GM21528 (cell line): ENCODE data around the gene HAUS6.
A peak's percentile ranks its signal among the peaks of the same experiment; 100 is the strongest.
"Not testable (repeated sequence)": the region's sequence is repeated elsewhere in the genome, so short reads cannot be mapped to it uniquely, and the experiment has no call there.

Experiments used
- ATAC-seq: cut with Tn5 transposase; IDR thresholded peaks from one replicate; pipeline ENCODE4 v1.9.1; 2021; ENCODE audit warnings: mild to moderate bottlenecking, moderate library complexity; ENCODE audit not compliant: unreplicated experiment, low FRiP score

Gene HAUS6

DNA sequence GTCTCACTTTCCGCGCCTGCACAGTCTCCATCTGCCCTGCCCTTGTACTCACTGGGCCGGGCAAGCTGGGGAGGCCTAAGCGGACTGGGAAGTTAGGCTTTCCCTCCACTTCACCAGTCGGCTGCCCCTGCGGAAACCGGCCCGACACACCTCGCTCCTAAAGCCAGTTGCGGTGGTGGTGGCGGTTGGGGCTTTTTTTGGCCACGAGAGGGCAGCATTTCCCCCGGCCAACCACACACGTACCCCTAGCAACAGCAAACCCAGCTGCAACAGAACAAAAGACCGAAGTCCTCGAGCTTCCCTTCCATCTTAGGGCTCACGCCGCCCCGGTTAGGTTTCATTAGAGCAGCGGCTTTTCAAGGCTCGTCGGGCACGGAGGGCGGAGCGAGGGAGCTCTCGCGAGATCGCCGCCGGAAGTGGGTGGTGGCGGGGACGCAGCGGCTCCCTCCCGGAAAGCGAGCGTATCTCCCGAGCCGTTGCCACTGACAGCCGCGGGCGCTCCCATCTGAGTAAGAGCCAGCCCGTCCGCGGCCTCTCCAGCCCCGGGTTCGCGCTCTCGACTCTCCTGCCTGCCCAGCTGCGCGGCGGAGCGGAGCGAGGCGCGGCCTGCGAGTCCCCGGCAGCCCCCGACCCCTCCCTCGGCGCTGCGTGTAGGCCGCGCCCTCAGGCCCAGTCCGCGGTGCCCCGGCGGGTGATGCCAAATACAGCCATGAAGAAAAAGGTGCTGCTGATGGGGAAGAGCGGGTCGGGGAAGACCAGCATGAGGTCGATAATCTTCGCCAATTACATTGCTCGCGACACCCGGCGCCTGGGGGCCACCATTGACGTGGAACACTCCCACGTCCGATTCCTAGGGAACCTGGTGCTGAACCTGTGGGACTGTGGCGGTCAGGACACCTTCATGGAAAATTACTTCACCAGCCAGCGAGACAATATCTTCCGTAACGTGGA, 53.5 kb downstream of the HAUS6 start, which contains the start of gene RRAGA:
Gene RRAGA (plus strand): TSS at position 462 of the 951 bp plus-strand sequence. CDS start 233 bp downstream, at position 695.
- ATAC-seq, result peak; percentile 98

DNA sequence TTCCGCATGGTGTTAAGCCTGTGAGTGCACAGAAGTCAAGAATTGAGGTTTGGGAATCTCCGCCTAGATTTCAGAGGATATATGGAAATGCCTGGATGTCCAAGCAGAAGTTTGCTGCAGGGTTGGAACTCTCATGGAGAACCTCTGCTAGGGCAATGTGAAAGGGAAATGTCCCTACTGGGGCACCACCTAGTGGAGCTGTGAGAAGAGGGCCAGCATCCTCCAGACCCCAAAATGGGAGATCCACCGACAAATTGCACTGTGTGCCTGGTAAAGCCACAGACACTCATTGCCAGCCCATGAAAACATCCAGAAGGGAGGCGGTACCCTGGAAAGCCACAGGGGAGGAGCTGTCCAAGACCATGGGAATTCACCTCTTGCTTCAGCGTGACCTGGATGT, 66.1 kb downstream of the HAUS6 start:
- ATAC-seq, result no peak

DNA sequence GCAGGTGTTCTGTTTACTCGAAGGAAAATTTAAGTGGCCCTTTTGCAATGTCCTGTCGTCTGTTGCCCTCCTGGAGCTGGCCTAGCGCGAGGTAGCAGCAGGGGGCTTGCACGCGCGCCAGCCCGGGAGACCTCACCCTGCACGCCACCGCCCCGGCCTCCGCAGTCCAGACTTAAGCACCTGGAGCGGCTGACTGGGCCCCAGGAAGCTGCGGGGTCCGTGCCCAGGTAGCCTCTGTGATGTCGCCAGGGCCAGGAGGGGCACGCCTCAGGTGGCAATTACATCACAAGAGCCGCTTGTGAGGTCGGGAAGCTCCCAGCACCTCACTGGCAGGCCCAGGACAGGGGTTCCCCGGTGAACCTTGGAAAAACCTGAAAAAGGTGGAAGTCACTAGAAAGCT, 69.7 kb downstream of the HAUS6 start, which contains the start of gene SAXO1:
Gene SAXO1 (minus strand): TSS at position 195 of the 400 bp plus-strand sequence. CDS start 301 bp downstream, outside the sequence.
- no peak for ATAC-seq

DNA sequence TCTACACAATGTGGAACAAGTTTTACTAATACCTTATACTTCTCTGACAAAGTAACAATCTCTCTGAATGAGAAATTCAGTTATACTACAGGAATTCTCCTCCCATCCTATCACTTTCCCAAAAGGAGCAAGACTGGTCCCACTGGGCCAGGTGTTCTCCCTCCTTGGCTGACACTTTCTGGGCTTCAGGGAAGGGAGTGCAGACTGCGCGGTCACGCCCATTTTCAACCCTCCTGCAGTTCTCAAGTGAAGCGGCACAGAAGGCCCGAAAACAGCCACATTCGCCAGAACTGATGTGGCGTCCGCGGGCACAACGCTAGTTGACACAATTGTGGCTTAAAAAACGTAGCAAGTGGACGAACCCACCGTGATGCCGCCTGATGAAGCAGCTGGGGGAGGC, 70.3 kb downstream of the HAUS6 start:
- ATAC-seq, result no peak

DNA sequence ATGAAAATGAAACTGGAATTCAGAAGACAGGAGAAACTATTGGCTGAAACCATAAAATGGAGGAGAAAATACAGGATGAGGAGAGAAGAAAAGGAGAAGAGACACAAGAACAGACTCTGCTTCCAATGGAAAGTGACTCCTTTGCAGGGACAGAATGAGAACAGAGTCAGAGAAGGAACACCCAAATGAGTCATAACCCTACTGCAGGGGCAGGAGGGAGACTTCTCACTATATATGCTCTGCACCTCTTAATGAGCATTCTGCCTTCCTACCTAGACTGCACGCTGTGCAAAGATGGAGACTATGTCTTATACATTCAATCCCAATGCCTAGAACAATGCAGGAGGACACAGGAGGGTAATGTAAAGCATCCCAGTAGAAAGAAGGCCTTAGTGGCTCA, 71.8 kb downstream of the HAUS6 start:
- no peak for ATAC-seq

DNA sequence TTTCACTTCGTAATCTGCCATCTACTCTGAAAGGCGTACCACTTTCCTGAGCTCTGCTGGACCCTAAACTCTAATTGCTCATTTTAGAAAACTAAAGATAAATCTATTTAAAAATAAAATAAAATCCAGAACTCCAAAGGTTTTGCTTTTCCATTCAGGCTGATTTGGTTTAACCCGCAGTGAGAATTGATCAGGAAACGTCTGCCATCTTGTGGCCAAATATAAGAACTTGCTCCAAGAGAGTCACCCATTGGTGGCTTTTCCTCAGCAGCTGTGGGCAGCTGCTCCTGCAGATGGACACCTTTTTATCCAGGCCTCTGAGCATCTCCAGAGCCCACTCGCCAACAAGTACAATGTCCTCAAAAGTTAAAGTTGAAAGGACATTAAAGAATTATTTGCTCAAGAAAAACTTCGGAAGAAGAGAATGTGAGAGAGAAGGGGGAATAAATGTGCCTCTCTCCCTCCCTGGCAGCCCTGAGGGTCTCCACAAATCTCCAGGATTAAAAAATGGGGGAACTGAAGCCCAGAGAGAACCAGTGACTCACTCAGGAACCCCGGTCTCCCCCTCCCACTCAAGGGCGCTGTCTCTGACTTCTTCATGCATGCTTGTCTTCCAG, 73.8 kb downstream of the HAUS6 start:
- ATAC-seq, result peak; percentile 74

DNA sequence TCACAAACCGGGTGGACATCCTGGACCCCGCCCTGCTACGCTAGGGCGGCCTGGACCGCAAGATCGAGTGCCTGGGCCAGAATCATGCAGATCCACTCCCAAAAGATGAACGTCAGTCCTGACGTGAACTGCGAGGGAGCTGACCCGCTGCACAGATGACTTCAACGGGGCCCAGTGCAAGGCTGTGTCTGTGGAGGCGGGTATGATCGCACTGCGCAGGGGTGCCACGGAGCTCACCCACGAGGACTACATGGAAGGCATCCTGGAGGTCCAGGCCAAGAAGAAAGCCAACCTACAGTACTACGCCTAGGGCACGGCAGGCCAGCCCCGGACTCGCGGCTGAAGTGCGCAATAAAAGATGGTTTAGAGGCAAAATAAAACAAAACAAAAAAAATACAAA, 74.9 kb downstream of the HAUS6 start:
- no peak for ATAC-seq

DNA sequence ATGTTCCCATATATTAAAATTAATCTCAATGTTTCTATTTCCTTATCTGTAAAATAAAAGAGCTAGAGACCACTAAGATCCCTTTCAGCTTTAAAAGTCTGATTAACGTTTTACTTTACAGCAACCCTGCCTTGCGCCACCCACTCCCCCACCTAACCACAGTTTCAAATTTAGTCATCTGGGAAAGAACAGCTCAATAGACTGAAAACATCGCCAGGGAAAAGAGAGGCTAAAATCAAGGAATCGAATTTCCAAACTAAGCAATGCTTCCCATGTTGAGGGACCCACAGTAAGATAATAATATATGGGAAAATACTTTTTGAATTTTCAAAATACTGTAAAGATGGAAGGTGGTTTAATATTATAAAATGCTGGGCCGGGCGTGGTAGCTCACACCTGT, 76.3 kb downstream of the HAUS6 start:
- no peak for ATAC-seq

DNA sequence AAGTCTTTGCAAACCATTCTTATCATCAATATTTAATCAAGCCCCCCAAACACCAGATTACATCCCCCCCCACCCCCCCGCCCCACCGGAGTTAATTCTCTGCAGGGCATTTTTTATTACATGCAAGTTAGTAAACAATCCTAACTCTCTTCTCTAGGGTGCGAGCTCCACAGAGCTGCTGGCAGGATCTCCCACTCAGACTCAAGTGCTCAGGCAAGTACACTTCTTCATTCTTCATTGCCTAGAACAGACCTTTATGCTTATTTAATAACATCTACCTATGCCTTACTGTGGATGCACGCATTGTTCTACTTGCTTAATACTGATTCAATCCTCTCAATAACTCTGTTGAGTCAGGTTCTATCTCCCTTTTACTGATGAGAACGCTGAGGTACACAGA, 79.6 kb downstream of the HAUS6 start:
- ATAC-seq, result no peak

DNA sequence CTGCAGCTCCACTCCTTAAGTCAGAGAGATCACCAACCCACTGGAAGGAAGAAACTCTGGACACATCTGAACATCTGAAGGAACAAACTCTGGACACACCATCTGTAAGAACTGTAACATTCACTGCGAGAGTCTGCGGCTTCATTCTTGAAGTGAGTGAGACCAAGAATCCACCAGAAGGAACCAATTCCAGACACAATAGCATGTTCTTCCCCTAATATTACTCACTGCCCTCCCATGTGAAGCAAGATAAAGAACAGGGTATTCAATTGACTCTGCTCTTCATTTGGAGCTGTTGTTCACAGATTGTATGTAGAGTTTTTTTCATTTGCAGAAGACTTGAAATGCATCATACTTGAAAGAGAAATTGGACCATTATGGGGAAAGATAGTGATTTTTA, 80.5 kb downstream of the HAUS6 start:
- ATAC-seq, result no peak

DNA sequence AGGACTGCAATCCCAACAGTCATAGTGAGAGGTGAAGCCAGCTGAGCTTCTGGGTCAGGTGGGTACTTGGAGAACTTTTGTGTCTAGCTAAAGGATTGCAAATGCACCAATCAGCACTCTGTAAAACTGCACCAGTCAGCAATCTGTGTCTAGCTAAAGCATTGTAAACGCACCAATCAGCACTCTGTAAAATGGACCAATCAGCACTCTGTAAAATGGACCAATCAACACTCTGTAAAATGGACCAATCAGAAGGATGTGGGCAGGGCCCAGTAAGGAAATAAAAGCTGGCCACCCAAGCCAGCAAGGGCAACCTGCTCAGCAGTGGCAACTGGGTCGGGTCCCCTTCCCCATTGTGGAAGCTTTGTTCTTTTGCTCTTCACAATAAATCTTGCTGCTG, 81.1 kb downstream of the HAUS6 start:
- not testable (repeated sequence) for ATAC-seq

DNA sequence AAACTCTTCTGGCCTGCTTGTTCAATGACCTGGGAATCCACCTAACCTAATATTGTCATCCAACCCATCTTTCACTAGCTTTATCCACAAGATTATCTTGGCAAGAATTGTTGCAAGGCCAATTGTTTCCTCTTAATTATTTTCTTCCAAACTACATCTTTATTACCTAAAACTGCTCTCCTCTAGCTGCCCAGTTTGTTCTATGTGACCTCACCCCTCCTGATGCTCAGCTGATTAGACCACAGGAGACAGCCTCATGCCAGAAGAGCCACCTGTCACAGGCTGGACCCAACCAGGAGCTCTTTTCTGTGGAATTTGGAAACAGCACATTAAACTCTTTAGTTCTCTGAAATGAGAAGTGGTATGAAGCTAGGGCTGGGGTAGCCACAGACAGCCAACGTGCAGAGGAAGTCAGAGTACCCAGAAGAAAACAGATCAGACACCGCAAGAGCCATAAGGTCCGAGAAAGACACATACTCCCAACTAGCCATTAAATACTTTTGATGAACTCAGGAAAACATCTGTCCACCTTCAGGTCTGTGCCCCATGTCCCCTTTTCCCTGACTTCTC, 81.7 kb downstream of the HAUS6 start:
- no peak for ATAC-seq

DNA sequence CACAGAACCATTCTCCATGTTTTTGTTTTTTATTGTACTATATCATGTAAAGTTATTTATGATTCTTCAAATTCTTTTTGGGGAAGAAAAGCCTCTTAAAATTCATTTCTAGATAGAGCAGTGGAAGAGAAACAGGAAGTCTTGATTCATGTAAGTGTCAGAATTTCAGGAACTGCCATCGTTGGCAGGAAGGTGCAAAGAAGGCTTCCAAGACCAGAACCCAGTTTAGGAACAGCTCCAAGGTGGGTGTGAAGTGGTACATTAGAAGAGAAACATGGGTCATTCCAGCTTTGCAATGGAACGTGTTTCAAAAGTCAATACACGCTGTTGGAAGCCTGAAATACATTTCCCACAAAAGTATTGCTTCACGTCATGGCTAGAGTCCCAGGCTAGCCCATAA, 84.5 kb downstream of the HAUS6 start:
- no peak for ATAC-seq

DNA sequence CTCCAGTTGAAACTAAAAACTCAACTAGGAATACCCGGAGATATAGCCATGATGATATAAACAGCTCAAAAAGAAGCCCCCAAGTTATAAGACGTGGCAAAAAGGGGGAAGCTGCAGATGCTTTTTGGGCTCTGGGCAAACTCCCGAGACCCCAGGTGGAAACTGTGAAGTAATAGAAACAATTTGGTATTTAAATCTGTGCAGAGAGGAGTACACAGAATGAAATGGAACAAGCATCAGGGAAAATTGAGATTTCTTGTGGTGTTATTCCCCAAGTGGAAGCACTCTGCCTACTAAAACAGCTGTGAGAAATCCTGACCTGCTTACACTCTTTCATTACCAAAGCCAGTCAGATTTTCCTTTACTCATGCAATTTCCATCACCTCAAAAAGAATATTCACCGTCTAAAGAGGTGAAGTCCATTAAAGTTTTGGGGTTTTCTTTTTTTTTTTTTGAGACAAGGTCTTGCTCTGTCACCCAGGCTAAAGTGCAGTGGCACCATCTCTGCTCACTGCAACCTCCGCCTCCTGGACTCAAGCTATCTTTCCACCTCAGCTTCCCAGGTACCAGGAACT, 93.2 kb downstream of the HAUS6 start:
- ATAC-seq, result no peak
